Trophoblast cell (in vitro differentiated cells and primary cell): ENCODE data around the gene SFSWAP.

Experiments used
- DNase-seq, 2 donors: peaks; one replicate each; pipeline ENCODE4 v3.0.0-alpha.2; 2016
- H2AFZ ChIP-seq: 2 replicates; pipeline ENCODE4 v1.6.1; 2013; ENCODE audit warnings: low read length, moderate library complexity, mild to moderate bottlenecking; ENCODE audit not compliant: insufficient read depth, poor library complexity
- H2AK5ac ChIP-seq: 2 replicates; pipeline ENCODE4 v1.6.1; 2013; ENCODE audit warnings: mild to moderate bottlenecking, low read length
- H2BK120ac ChIP-seq: 2 replicates; pipeline ENCODE4 v1.6.1; 2013; ENCODE audit warnings: low read length, mild to moderate bottlenecking, moderate library complexity; ENCODE audit not compliant: insufficient read depth, poor library complexity
- H2BK12ac ChIP-seq: 2 replicates; pipeline ENCODE4 v1.6.1; 2013; ENCODE audit warnings: mild to moderate bottlenecking, low read length, moderate library complexity
- H2BK5ac ChIP-seq: 2 replicates; pipeline ENCODE4 v1.6.1; 2013; ENCODE audit warnings: low read length, low read depth, moderate library complexity, mild to moderate bottlenecking; ENCODE audit not compliant: poor library complexity
- H3K14ac ChIP-seq: 2 replicates; pipeline ENCODE4 v1.6.1; 2013; ENCODE audit warnings: mild to moderate bottlenecking, low read length
- H3K18ac ChIP-seq: 2 replicates; pipeline ENCODE4 v1.6.1; 2013; ENCODE audit warnings: mild to moderate bottlenecking, low read length
- H3K23ac ChIP-seq: 2 replicates; pipeline ENCODE4 v1.6.1; 2013; ENCODE audit warnings: low read length
- H3K27ac ChIP-seq: 2 replicates; pipeline ENCODE4 v1.5.1; 2013; ENCODE audit warnings: low read depth, mild to moderate bottlenecking, inconsistent platforms, low read length, moderate library complexity
- H3K27me3 ChIP-seq: 2 replicates; pipeline ENCODE4 v1.6.1; 2013; ENCODE audit warnings: inconsistent platforms, mild to moderate bottlenecking, low read length, moderate library complexity; ENCODE audit not compliant: insufficient read depth
- H3K36me3 ChIP-seq, 2 experiments: 1 replicate in 1 of 2; 2 replicates in 1 of 2; pipeline ENCODE4 v1.6.1; 2013; ENCODE audit warnings: low read length in 2 of 2, mild to moderate bottlenecking in 2 of 2, moderate library complexity in 1 of 2; ENCODE audit not compliant: insufficient read depth in 2 of 2, control insufficient read depth in 1 of 2
- H3K4ac ChIP-seq: 2 replicates; pipeline ENCODE4 v1.6.1; 2013; ENCODE audit warnings: low read depth, mild to moderate bottlenecking, low read length, moderate library complexity
- H3K4me1 ChIP-seq, 2 experiments: 1 replicate in 1 of 2; 2 replicates in 1 of 2; pipeline ENCODE4 v1.6.1; 2013; ENCODE audit warnings: low read length in 2 of 2, mild to moderate bottlenecking in 2 of 2, moderate library complexity in 1 of 2; ENCODE audit not compliant: insufficient read depth in 2 of 2, control insufficient read depth in 1 of 2
- H3K4me2 ChIP-seq: 2 replicates; pipeline ENCODE4 v1.6.1; 2013; ENCODE audit warnings: inconsistent platforms, mild to moderate bottlenecking, low read length, moderate library complexity
- H3K4me3 ChIP-seq: 2 replicates; pipeline ENCODE4 v1.5.1; 2013; ENCODE audit warnings: mild to moderate bottlenecking, low read depth, low read length, inconsistent platforms
- H3K79me1 ChIP-seq: one replicate; pipeline ENCODE4 v1.6.1; 2013; ENCODE audit warnings: low read length
- H3K79me2 ChIP-seq: 2 replicates; pipeline ENCODE4 v1.6.1; 2013; ENCODE audit warnings: low read length, mild to moderate bottlenecking; ENCODE audit not compliant: control insufficient read depth, insufficient read depth, poor library complexity
- H3K9ac ChIP-seq: 2 replicates; pipeline ENCODE4 v1.6.1; 2013; ENCODE audit warnings: mild to moderate bottlenecking, low read length
- H3K9me3 ChIP-seq: 2 replicates; pipeline ENCODE4 v1.6.1; 2013; ENCODE audit warnings: low read depth, mild to moderate bottlenecking, control low read depth, inconsistent platforms, low read length; ENCODE audit not compliant: insufficient read depth
- H4K12ac ChIP-seq: 2 replicates; pipeline ENCODE4 v1.6.1; 2013; ENCODE audit warnings: low read depth, mild to moderate bottlenecking, low read length, moderate library complexity
- H4K8ac ChIP-seq: 2 replicates; pipeline ENCODE4 v1.6.1; 2013; ENCODE audit warnings: low read depth, mild to moderate bottlenecking, low read length, moderate library complexity
- H4K91ac ChIP-seq: one replicate; pipeline ENCODE4 v1.6.1; 2013; ENCODE audit warnings: low read depth, mild to moderate bottlenecking, low read length, moderate library complexity
- WGBS: extraction: QIAGEN DNeasy Blood & Tissue Kit; methylation state at CpG from one replicate; pipeline ENCODE4 v1.1.7; 2013; ENCODE audit warnings: missing lambda C conversion rate; ENCODE audit not compliant: insufficient read length, insufficient coverage; ENCODE audit errors: extremely low coverage; 5-methylcytosine and 5-hydroxymethylcytosine counted together

The SFSWAP gene

GRCh38 chr12:131844140-131844539 is 133.2 kb downstream of the SFSWAP start:
- H4K8ac ChIP-seq = no peak overlapping the region
- H3K4me3 ChIP-seq = no peak overlapping the region
- H3K4ac ChIP-seq = no peak overlapping the region
- peaks cover 4 to 6% of the 10 kb centered on the region in 2 experiments for H3K36me3 ChIP-seq
- H3K23ac ChIP-seq = no peak overlapping the region
- H4K91ac ChIP-seq = no peak overlapping the region
- H3K9me3 ChIP-seq = no peaks in the 10 kb centered on the region
- H3K79me2 ChIP-seq = no peaks in the 10 kb centered on the region
- peaks cover 0 to 2% of the 10 kb centered on the region in 2 experiments for H3K4me1 ChIP-seq
- no peak overlapping the region for H2AK5ac ChIP-seq
- H4K12ac ChIP-seq = no peak overlapping the region
- H3K4me2 ChIP-seq = no peak overlapping the region
- no peak overlapping the region for H3K18ac ChIP-seq
- H3K27ac ChIP-seq = no peak overlapping the region
- H3K9ac ChIP-seq = no peak overlapping the region
- no peak overlapping the region for H3K14ac ChIP-seq
- no CpG with 5 or more reads among the region's 11 CpGs for WGBS
- H3K27me3 ChIP-seq = no peaks in the 10 kb centered on the region
- H2BK5ac ChIP-seq = no peak overlapping the region
- H2BK12ac ChIP-seq = no peak overlapping the region
- DNase-seq = no peak
- H3K79me1 ChIP-seq = no peaks in the 10 kb centered on the region
- H2BK120ac ChIP-seq = no peak overlapping the region
- no peak overlapping the region for H2AFZ ChIP-seq

GRCh38 chr12:131844656-131845055 is 133.8 kb downstream of the SFSWAP start:
- no peak overlapping the region for H3K27ac ChIP-seq
- H2BK12ac ChIP-seq = no peak overlapping the region
- H3K36me3 ChIP-seq = peaks cover 4 to 6% of the 10 kb centered on the region in 2 experiments
- H3K23ac ChIP-seq = no peak overlapping the region
- DNase-seq = no peak
- no peak overlapping the region for H4K8ac ChIP-seq
- no peak overlapping the region for H3K14ac ChIP-seq
- no peak overlapping the region for H3K18ac ChIP-seq
- no peak overlapping the region for H3K9ac ChIP-seq
- no peak overlapping the region for H2BK5ac ChIP-seq
- no peak overlapping the region for H4K12ac ChIP-seq
- H3K9me3 ChIP-seq = no peaks in the 10 kb centered on the region
- H3K4me2 ChIP-seq = no peak overlapping the region
- H4K91ac ChIP-seq = no peak overlapping the region
- no peak overlapping the region for H2BK120ac ChIP-seq
- WGBS = no CpG with 5 or more reads among the region's 25 CpGs
- peaks cover 0 to 2% of the 10 kb centered on the region in 2 experiments for H3K4me1 ChIP-seq
- H3K4me3 ChIP-seq = no peak overlapping the region
- no peak overlapping the region for H2AK5ac ChIP-seq
- no peaks in the 10 kb centered on the region for H3K79me2 ChIP-seq
- no peak overlapping the region for H3K4ac ChIP-seq
- no peaks in the 10 kb centered on the region for H3K27me3 ChIP-seq
- H2AFZ ChIP-seq = no peak overlapping the region
- no peaks in the 10 kb centered on the region for H3K79me1 ChIP-seq

GRCh38 chr12:131845121-131845520 is 134.2 kb downstream of the SFSWAP start:
- Histone ChIP-seq H4K91ac (no peak overlapping the region), H3K4me1 (peaks cover 0 to 2% of the 10 kb centered on the region in 2 experiments), H3K79me2 (no peaks in the 10 kb centered on the region)

GRCh38 chr12:131847456-131847855 is 136.6 kb downstream of the SFSWAP start:
- no peaks in the 10 kb centered on the region for H3K79me1 ChIP-seq

More at GRCh38 chr12:131845121-131845520, 134.2 kb downstream of the SFSWAP start:
- Histone ChIP-seq H2BK12ac (no peak overlapping the region), H2AFZ (no peak overlapping the region), H2BK120ac (no peak overlapping the region), H3K14ac (no peak overlapping the region), H3K4ac (no peak overlapping the region), H3K27me3 (no peaks in the 10 kb centered on the region), H3K79me1 (no peaks in the 10 kb centered on the region), H4K12ac (no peak overlapping the region), H3K4me2 (no peak overlapping the region), H4K8ac (no peak overlapping the region), H3K36me3 (peaks cover 4 to 6% of the 10 kb centered on the region in 2 experiments), H3K23ac (no peak overlapping the region), H2AK5ac (no peak overlapping the region), H3K4me3 (no peak overlapping the region), H2BK5ac (no peak overlapping the region), H3K18ac (no peak overlapping the region), H3K9me3 (no peaks in the 10 kb centered on the region), H3K9ac (no peak overlapping the region), H3K27ac (no peak overlapping the region)
- no peak for DNase-seq
- no CpG with 5 or more reads among the region's 29 CpGs for WGBS

More at GRCh38 chr12:131847456-131847855, 136.6 kb downstream of the SFSWAP start:
- Histone ChIP-seq H4K8ac (no peak overlapping the region), H3K18ac (no peak overlapping the region), H4K12ac (no peak overlapping the region), H4K91ac (no peak overlapping the region), H3K14ac (no peak overlapping the region), H3K27me3 (no peaks in the 10 kb centered on the region), H3K9ac (no peak overlapping the region), H3K4me1 (no peaks in the 10 kb centered on the region), H2BK5ac (no peak overlapping the region), H3K79me2 (no peaks in the 10 kb centered on the region), H2BK12ac (no peak overlapping the region), H3K4me3 (no peak overlapping the region), H2AK5ac (no peak overlapping the region), H2AFZ (no peak overlapping the region), H3K4ac (no peak overlapping the region), H3K9me3 (no peaks in the 10 kb centered on the region), H2BK120ac (no peak overlapping the region), H3K4me2 (no peak overlapping the region), H3K36me3 (peaks cover 4 to 6% of the 10 kb centered on the region in 2 experiments), H3K23ac (no peak overlapping the region), H3K27ac (no peak overlapping the region)
- no peak for DNase-seq
- no CpG with 5 or more reads among the region's 10 CpGs for WGBS
